IPS-NIHi7 (cell line): ENCODE measurements around the gene GARNL3.

Experiments used
- DNase-seq: peaks from one replicate; pipeline ENCODE4 v3.0.0; 2012; ENCODE audit warnings: mixed read lengths; ENCODE audit errors: extremely low spot score

Gene GARNL3

GRCh38 chr9:127233550-127233949, 31.0 kb upstream of the GARNL3 start:
- no peak for DNase-seq

- no peak for DNase-seq
These were observed 30.6 kb upstream of the GARNL3 start for GRCh38 chr9:127233989-127234388.

GRCh38 chr9:127237801-127238200, 26.8 kb upstream of the GARNL3 start:
- no peak for DNase-seq

- DNase-seq, result peak; percentile 27
These were observed 23.2 kb upstream of the GARNL3 start for GRCh38 chr9:127241354-127241753.

- DNase-seq, result peak; percentile 99
These were observed 19.7 kb upstream of the GARNL3 start for GRCh38 chr9:127244609-127245601.

GRCh38 chr9:127245637-127246164, 18.9 kb upstream of the GARNL3 start:
- DNase-seq, result no peak

GRCh38 chr9:127248241-127248640, 16.3 kb upstream of the GARNL3 start:
- no peak for DNase-seq

GRCh38 chr9:127249877-127250276, 14.7 kb upstream of the GARNL3 start:
- no peak for DNase-seq

- DNase-seq, result no peak
These were observed 13.6 kb upstream of the GARNL3 start for GRCh38 chr9:127250896-127251391.

- no peak for DNase-seq
These were observed 11.9 kb upstream of the GARNL3 start for GRCh38 chr9:127252410-127253318.

- DNase-seq, result peak; percentile 54
These were observed 11.1 kb upstream of the GARNL3 start for GRCh38 chr9:127253446-127253845.

- DNase-seq, result no peak
These were observed 8.9 kb upstream of the GARNL3 start for GRCh38 chr9:127255692-127256091.

- no peak for DNase-seq
These were observed 8.2 kb upstream of the GARNL3 start for GRCh38 chr9:127256324-127256723.

- no peak for DNase-seq
These were observed 5.7 kb upstream of the GARNL3 start for GRCh38 chr9:127258606-127259471.

GRCh38 chr9:127262602-127263001, 2.0 kb upstream of the GARNL3 start:
- no peak for DNase-seq

- no peak for DNase-seq
These were observed 1.3 kb upstream of the GARNL3 start for GRCh38 chr9:127263237-127263636.

- DNase-seq, result no peak
These were observed 910 bp upstream of the GARNL3 start for GRCh38 chr9:127263664-127264063.

GRCh38 chr9:127267793-127268525, 3.4 kb downstream of the GARNL3 start:
- DNase-seq, result no peak

GRCh38 chr9:127269449-127269848, 4.9 kb downstream of the GARNL3 start:
- no peak for DNase-seq

- DNase-seq, result no peak
These were observed 8.8 kb downstream of the GARNL3 start for GRCh38 chr9:127273326-127273725.
